HL-60 (cell line): Measurements from ENCODE around the gene GPC5.

ENCODE experiments used
- GABPA ChIP-seq: IDR thresholded peaks from 2 replicates; pipeline ENCODE4 v1.6.1; 2012; ENCODE audit warnings: low read depth
- POLR2AphosphoS5 ChIP-seq: IDR thresholded peaks from 2 replicates; pipeline ENCODE4 v1.6.1; 2012; ENCODE audit warnings: low read depth
- TF ChIP-seq, protein P1 (sequence below): IDR thresholded peaks from one replicate; pipeline ENCODE4 v1.5.1; 2011; ENCODE audit warnings: low read length, control low read depth, inconsistent platforms; ENCODE audit not compliant: insufficient read depth
- TF ChIP-seq, protein P2 (sequence below): IDR thresholded peaks from 2 replicates; pipeline ENCODE4 v1.6.1; 2012; ENCODE audit warnings: low read depth; ENCODE audit not compliant: insufficient replicate concordance

DNA sequence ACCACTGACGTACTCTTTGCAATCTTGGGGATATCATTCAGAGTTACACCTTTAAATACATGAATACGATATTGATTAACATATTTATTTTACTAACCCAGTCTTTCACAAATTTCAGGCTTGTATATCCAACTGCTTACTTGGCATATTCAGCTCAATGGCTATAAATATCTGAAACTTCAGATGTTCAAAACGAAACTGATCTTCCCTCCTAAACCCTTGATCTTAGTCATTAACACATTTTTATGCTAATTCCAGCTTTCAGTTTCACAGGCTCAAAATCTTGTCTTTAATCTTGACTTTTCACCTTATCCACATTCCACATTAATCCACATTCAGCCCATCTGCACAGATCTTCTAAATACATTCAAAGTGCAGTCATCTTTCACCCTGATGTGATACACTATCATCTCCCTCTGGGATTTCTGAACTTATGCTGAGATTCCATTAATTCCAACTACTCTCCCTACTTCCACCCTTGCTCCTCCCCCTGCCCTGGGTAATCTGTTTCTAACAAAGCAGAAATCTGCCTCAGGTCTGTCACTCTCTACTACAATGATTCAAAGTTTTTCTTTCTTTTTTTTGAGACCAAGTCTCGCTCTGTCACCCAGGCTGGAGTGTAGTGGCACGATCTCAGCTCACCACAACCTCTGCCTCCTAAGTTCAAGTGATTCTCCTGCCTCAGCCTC, 387.2 kb downstream of the GPC5 start:
- TF ChIP-seq, protein P1, sequence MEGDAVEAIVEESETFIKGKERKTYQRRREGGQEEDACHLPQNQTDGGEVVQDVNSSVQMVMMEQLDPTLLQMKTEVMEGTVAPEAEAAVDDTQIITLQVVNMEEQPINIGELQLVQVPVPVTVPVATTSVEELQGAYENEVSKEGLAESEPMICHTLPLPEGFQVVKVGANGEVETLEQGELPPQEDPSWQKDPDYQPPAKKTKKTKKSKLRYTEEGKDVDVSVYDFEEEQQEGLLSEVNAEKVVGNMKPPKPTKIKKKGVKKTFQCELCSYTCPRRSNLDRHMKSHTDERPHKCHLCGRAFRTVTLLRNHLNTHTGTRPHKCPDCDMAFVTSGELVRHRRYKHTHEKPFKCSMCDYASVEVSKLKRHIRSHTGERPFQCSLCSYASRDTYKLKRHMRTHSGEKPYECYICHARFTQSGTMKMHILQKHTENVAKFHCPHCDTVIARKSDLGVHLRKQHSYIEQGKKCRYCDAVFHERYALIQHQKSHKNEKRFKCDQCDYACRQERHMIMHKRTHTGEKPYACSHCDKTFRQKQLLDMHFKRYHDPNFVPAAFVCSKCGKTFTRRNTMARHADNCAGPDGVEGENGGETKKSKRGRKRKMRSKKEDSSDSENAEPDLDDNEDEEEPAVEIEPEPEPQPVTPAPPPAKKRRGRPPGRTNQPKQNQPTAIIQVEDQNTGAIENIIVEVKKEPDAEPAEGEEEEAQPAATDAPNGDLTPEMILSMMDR = no peak
- TF ChIP-seq, protein P2, sequence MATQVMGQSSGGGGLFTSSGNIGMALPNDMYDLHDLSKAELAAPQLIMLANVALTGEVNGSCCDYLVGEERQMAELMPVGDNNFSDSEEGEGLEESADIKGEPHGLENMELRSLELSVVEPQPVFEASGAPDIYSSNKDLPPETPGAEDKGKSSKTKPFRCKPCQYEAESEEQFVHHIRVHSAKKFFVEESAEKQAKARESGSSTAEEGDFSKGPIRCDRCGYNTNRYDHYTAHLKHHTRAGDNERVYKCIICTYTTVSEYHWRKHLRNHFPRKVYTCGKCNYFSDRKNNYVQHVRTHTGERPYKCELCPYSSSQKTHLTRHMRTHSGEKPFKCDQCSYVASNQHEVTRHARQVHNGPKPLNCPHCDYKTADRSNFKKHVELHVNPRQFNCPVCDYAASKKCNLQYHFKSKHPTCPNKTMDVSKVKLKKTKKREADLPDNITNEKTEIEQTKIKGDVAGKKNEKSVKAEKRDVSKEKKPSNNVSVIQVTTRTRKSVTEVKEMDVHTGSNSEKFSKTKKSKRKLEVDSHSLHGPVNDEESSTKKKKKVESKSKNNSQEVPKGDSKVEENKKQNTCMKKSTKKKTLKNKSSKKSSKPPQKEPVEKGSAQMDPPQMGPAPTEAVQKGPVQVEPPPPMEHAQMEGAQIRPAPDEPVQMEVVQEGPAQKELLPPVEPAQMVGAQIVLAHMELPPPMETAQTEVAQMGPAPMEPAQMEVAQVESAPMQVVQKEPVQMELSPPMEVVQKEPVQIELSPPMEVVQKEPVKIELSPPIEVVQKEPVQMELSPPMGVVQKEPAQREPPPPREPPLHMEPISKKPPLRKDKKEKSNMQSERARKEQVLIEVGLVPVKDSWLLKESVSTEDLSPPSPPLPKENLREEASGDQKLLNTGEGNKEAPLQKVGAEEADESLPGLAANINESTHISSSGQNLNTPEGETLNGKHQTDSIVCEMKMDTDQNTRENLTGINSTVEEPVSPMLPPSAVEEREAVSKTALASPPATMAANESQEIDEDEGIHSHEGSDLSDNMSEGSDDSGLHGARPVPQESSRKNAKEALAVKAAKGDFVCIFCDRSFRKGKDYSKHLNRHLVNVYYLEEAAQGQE = no peak
- no peak for TF ChIP-seq GABPA
- TF ChIP-seq POLR2AphosphoS5 = no peak
